GM21619 (cell line): ENCODE results near the gene CEP295NL.
"Not testable (repeated sequence)": the region's sequence is repeated elsewhere in the genome, so short reads cannot be mapped to it uniquely, and the experiment has no call there.

Experiments
- ATAC-seq: cut with Tn5 transposase; IDR thresholded peaks from one replicate; pipeline ENCODE4 v1.9.1; 2021; ENCODE audit not compliant: unreplicated experiment

CEP295NL gene

DNA sequence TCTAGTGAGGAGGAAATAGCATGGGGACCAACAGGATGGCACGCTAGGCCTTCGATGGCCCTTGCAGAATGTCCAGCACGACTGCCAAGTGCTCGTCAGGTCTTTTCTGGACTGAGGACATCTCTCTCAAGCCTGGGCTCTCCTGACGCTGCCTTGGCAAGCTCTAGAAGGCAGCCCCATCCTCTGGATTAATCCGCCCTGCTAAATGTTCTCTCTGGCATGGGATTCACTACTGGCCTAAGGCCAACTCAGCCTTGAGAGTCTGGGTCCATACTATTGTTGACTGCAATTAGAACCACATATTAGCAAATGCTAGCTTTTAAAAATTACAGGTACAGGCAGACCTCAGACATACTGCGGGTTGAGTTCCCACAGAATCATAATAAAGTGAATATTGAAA, 2.5 kb upstream of the CEP295NL start:
- no peak for ATAC-seq

DNA sequence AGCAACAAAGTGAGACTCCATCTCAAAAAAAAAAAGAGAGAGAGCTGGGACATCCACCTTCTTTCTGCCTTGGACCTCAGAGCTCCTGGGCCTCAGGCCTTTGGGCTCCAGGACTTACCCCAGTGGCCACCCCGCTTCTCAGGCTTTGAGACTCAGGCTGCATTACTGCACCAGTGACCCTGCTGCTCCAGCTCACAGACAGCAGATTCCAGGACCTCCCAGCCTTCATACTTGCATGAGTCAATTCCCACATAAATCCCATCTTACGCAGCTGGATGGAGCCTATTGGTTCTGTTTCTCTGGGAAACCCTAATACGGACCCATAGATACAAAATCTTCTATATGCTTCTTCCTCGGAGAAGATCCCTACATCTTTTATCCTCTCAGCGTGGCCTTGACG, 2.1 kb upstream of the CEP295NL start:
- ATAC-seq = no peak

DNA sequence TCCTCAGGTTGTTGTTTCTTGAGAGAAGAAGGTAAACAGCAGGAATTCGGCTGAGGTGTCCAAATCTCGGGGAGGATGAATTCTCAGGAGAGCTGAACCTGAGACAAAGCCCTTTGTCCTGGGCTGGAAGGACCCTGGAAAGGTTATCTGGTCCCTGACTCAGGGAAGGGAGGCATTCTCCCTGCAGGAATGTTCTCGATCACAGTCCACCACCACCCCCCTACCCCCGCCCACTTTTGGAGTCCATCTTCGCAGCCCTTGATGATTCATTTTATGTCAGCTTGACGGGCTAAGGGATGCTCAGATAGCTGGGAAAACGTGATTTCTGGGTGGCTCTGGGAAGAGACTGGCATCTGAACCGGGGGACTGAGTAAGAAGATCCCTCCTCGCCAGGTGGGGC, 1.4 kb upstream of the CEP295NL start:
- no peak for ATAC-seq

DNA sequence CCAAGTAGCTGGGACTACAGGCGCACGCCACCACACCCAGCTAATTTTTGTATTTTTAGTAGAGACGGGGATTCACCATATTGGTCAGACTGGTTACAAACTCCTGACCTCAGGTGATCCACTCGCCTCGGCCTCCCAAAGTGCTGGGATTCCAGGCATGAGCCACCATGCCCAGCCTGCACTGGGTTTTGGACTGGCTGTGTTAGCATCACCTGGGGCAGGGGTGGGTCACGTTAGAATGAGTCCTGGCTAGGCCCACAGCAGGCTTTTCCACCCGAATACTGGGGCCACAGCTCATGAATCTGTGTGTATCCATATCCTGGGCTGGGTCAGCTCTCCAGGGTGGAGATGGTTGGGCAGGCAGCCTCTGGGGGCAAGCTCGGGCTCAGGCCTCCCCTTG, 770 bp downstream of the CEP295NL start:
- not testable (repeated sequence) for ATAC-seq

DNA sequence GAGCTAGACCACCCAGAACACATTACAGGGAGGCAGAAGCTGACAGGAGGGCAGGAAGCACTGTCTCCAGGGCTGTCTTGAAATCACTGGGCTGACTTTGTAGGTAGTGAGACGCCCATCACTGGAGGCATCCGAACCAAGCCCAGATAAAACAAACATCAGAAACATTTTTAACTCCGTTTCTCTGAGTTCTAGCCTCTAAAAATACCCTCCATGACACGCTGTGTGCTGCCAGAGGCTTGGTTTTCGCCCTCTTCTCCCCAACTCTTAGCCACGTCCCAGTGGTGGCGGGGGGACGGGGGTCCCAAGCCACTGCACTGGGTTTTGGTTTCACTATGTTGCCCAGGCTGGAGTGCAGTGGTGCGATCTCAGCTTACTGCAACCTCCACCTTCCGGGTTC, 1.2 kb downstream of the CEP295NL start:
- ATAC-seq = no peak

DNA sequence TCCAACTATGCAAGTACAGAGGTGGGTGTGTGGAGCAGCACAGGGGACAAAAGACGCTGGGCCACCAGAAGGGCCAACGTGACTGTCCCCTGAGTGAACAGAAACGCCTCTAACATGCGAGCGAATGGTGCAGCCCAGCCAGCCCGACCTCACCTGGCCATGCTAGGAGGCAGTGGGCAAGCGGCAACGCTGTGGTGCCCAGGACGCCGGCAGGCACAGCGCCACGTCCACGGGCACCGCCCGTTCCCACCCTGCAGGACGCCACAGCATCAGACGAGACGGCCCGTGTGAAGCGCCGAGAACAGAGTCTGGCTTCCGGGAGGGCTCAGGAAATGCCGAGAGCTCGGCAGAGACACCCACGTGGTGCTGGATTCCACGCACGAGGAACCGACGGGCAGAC, 2.2 kb downstream of the CEP295NL start:
- ATAC-seq = no peak

DNA sequence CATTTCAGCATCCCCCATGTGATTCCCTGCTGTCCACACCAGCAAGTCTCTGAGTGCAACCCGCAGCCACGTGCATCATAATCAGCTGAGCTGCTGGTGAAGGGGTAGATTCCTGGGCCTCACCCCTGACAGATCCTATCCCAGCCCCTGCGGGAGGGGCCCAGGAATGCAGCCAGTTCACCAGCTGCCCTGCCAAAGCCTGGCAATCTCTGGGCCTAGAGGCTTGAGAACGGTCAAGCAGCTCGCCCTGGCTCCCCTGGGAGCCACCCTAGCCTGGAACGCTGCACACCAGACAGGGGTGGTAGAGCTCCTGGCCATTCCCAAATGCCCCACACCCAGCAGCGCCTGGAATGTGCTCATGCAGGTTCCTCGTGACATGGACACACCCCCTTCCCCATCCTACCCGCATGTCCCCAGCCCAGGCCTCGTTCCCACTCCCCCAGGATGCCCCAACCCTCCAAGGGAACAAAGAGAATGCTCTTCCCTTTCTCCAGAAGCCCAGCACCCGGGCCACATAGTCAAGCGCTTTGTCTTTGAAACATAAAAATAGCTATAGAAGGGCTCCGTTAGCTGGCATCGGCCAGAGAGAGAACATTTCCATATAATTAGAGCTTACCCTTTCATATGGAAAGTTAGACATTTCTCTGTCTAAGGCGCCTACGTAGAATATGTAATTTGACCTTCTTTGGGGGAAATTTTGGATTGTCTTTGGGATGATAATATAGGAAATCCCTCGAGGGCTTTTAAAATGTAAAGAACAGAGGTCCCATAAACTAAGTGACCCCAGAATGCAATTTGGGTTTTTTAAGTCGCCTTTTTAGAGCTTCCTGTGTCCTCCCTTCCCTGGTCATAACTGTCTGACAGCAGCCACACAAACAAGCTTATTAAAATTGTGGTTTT, 3.4 kb downstream of the CEP295NL start:
- ATAC-seq = no peak

DNA sequence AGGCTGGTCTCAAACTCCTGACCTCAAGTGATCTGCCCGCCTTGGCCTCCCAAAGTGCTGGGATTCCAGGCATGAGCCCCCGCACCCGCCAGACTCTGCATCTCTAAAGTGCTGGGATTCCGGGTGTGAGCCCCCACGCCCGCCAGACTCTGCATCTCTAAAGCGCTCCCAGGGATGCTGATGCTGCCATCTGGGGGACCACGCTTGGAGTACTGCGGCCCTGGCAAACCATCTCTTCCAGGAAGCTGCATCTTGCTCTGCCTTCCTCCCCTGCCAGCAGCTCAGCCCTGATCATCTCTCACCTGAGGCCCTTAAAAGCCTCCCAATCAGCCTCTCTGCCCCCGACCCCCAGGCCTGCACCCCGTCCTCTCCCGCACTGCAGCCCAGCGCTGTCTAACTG, 4.1 kb downstream of the CEP295NL start:
- ATAC-seq = no peak

DNA sequence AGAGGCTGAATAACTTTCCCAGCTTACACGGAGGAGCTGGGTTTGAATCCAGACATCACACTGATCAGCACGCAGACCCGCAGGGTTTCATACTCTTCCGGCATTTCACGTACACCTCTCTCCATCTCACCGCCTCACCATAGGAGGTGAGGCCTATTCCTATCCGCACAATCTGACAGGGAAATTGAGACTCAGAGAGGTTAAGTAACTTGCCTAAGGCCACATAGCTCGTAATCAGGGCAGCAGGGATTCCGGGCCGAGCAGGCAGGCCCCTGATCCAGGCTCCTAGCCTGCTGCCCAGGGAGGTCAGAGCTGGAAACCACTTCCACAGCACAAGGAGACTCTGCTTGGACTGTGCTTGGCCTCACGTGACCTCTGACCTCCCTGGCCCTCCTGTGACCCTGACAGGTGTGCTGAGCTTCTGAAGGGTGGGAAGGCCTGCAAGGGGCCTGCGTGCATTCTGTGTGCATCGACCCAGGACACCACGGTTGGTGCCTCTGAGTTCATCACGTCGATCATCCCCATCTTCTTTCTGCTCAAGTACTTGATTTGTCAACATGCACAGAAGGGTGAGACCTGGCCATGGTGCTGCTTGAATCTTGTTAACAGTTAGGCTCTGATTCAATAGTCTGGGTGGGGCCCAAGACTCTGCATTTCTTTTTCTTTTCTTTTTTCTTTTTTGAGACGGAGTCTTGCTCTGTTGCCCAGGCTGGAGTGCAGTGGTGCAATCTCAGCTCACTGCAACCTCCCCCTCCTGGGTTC, 4.7 kb downstream of the CEP295NL start:
- ATAC-seq = no peak

DNA sequence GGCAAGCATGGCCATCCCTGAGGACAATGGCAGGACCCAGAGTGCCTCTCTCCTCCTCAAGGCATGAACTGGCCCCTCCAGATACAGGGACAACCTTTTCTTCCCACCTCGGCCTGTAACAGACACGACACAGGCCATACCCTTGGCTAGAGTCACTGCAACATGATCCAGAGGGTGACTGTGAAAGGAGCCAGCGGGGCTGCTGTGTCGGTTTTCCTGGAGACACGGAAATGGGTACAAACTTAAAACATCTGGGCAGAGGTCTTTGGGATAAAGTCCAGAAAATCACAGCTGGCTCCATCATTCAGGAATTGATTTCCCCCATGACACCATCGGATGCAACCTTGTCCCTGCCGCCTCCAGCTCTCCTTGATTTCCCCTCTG, 5.3 kb downstream of the CEP295NL start:
- no peak for ATAC-seq

DNA sequence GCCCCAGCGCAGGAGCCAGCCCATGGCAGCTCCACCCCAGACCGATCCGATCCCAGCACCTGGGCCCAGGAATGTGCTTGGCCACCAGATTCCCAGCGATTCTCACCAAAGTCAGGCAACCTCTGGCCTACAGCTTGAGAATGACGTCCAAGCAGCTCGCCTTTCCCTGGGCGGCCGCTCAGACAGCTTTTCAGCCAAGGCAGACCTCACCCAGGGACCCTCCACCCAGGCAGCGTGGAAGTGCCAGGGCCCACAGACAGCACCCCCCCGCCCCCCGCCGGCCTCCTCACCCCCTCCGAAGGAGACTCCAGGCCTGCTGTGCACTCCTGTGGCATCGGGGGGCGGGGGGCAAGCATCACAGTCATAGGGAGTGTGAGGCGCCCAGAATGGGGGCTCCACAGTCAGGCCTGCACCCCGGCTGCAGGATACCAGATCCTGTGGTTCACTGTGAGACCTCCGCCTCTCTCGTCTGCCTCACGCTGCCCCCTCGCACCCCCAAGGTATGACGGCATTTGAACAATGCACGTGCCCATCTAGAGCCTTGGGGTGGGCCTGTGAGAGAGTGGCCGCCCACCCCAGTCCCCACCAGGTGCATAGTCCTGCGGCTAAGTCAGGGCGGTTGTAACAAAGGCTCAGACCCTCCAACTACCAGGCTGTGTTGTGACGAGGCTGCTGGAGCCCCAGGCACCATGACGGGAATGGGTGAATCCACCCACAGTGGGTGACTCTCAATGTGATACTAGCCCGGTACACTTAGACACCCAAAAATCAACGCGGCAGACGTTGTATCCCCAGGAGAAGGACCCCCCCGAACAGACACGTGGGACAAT, 6.0 kb downstream of the CEP295NL start:
- ATAC-seq = no peak

DNA sequence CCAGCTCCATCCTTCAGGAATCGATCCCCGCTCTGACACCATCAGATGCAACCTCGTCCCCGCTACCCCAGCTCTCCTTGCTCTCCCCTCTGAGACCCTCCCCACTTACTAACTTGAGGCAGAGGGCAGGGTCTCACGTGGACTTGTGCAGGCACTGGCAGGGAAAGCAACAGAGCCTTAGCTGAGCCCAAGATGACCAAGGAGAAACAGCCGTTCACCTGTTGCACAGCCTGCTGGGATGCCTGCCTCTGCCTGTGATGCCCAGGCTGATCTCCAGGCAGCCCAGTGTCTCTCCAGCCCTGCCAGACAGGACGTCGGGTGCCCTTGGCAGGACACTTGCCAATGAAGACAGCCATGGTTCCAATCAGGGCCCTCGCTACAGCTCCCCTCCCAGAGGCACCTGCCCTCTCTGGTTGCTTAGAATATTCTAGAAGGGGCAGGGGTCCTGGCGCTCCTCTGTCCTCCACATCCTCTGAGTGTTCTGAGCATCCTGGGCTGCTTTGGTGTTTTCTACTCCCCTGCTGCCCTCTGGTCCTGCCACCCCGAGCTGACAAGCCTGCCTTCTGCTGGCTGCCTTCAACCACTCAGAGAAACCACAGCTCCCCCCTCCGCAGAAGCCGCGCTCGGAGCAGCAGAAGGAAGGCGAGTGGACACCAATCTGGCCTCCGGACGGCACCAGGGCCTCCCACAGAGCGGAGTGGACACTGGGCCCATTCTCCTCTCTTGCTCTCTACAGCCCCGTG, 6.7 kb downstream of the CEP295NL start:
- ATAC-seq = no peak

DNA sequence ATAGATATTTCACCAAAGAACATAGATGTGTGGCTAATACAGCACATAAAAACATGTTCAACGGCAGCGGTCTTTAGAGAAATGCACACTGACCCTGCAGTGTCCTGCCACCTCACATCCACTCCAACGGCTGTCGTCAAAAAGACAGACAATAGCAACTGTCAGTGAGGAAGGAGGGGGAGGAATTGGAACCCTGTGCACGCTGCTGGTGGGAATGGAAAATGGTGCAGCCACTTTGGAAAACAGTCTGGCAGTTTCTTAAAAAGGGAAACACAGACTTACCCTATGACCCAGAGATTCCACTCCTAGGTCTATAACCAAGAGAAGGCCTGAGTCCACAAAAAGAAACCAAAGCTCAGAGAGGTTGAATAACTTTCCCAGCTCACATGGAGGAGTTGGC, 7.7 kb downstream of the CEP295NL start:
- ATAC-seq = no peak

DNA sequence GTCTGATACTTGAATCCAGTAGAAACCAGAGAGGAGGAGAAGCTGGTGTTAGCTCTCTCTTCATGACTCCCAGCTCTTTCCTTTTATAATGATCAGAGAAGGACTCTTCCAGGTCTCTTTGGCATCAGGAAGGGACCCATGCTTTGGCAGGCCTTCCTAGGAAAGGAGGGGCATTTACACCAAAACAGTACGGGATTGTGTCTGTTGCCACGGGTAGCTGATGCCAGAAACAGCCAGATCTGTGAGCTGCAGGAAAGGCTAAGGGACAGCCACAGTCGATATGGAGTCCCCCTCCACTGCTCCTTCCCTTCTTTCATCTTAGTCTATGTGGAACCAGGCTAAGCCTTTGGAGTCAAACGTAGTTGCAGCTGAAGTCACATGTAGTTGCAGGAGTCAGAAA, 9.3 kb downstream of the CEP295NL start:
- no peak for ATAC-seq

DNA sequence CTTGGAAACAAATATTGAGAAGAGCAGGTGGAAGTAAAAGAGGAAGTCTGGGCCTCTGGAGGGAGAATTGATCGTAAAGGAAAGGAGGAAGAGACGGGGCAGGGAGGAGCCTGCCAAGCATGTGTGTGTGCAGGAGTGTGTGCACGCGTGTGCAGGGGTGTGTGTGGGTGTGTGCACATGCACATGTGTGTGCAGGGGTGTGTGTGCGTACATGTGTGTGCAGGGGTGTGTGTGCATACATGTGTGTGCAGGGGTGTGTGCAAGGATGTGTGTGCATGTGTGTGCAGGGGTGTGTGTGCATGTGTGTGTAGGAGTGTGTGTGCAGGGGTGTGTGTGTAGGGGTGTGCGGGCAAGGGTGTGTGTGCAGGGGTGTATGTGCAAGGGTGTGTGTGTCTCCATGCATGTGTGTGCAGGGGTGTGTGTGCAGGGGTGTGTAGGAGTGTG, 10.0 kb downstream of the CEP295NL start:
- no peak for ATAC-seq

DNA sequence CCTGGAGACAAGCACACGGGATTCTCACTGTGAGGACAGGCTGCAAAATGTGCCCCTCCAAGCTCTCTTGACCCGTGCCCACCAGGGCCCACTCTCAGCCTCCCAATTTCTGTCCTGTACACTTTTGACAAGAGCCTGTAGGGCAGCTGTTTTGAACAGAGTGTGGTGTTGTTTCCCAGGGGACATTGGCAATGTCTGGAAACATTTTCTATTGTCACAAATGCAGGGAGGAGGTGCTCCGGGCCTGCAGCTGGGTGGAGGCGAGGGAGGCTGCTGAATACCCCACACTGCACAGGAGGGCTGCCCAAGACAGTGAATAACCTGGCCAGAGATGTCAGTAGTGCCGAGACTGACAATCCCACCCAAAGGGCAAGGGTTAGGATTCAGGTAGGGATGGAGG, 10.5 kb downstream of the CEP295NL start:
- no peak for ATAC-seq

DNA sequence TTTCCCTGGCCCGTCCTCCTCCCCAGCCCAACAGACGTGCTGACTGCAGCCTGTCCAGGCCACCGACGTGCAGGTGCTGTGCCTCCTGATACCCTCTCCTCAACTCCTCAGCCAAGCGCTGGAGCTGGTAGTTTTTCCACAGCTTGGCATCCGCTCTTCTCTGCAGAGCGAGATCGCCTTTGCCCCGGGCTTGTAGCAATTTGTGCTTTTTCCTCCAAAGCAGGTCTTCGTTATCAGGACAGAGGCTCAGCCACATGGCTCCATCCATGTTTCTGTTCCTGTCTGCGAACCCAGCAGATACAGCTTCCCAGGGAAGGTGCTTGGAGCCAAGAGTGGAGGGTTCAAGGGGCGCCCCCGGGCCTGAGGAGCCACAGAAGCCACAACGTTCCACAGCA, 10.9 kb downstream of the CEP295NL start:
- no peak for ATAC-seq

DNA sequence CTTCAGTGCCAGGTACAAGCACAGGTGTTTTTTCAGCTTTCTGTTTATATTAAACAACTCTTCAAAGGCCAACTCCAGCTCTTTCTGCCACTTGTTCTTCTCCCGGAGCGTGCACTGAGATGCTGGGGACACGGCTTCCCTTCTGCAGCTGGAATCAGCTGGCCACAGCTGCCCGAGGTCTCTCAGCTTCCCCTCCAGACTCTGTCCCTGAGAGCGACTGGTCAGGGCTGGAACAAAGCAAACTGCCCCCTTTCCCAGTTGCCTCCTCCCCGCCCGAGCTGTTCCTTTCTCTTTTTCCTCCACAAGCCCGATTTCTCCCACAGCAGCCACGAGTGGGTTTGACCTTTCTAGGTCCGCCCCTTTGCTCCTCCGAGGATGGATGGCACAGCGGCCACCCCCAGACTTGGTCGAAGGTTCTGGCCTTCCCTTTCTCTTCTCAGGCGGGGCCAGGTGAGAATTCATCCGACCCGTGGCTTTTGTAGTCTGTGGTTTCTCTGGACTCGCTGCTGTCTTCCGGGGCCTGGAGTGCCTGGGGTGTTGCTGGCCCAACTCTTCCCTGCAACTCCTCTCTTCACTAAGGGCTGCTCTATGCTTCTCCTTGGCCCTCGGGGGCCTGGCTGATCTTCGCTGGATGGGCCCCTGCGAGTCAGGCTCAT, 11.5 kb downstream of the CEP295NL start:
- ATAC-seq = no peak

DNA sequence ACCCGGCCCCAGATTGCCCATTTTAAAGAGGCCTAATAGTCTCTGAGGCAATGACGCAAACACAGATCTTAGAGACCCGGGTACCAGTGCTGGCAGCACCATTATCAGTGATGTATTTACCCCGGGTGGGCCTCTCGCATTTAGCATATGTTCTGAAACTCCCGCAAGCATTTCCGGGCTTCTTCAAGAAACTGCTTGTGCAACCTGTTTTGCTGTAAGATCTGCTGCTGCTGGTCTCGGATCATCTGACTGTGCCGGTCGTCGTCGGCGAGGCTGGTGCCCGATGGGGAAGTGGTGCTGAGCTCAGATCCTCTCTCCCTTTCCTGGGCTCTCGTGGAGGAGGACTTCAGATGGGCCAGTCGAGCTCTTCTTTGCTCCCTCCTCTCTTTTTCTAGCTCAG, 12.5 kb downstream of the CEP295NL start:
- no peak for ATAC-seq

DNA sequence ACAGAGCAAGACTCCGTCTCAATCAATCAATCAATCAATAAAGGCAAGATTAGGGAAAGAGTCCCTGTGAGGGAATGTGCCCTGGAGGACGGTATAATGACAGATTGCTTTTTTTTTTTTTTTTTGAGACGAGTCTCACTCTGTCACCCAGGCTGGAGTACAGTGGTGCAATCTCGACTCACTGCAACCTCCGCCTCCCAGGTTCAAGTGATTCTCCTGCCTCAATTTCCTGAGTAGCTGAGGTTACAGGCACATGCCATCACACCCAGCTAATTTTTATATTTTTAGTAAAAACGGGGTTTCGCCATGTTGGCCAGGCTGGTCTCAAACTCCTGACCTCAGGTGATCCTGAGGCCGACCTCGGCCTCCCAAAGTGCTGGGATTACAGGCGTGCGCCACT, 12.9 kb downstream of the CEP295NL start:
- not testable (repeated sequence) for ATAC-seq
